Astrocyte of the cerebellum (primary cell): ENCODE results near the gene UCN2.
"Not testable (repeated sequence)": the region's sequence is repeated elsewhere in the genome, so short reads cannot be mapped to it uniquely, and the experiment has no call there.

Source experiments
- DNase-seq: peaks from one replicate; pipeline ENCODE4 v3.0.0-alpha.2; 2011; ENCODE audit warnings: low read depth
- H3K4me3 ChIP-seq: 2 replicates; pipeline ENCODE4 v1.5.1; 2011; ENCODE audit warnings: mild to moderate bottlenecking, low read depth, low read length, moderate library complexity
- CTCF ChIP-seq: IDR thresholded peaks from 2 replicates; pipeline ENCODE4 v1.5.1; 2012; ENCODE audit warnings: low read length, low read depth, moderate library complexity, mild to moderate bottlenecking; ENCODE audit errors: missing control alignments
- in situ Hi-C: cut with HindIII; loops from 2 replicates; pipeline ENCODE4 v1.10.0; 2017; ENCODE audit warnings: low sequenced_read_pairs

Gene UCN2

GRCh38 chr3:48532271-48532976 is 31.2 kb downstream of the UCN2 start:
- in situ Hi-C loops = no loop called here
- no peak overlapping the region for H3K4me3 ChIP-seq
- no peak for TF ChIP-seq CTCF
- DNase-seq = no peak

- DNase-seq, in situ Hi-C loops, H3K4me3 ChIP-seq: not testable (repeated sequence)
Measured at GRCh38 chr3:48530701-48531100, 32.9 kb downstream of the UCN2 start.

GRCh38 chr3:48528754-48529153 is 34.8 kb downstream of the UCN2 start:
- in situ Hi-C loops = no loop called here
- no peak overlapping the region for H3K4me3 ChIP-seq
- TF ChIP-seq CTCF = no peak
- DNase-seq = no peak

GRCh38 chr3:48528048-48528447 is 35.5 kb downstream of the UCN2 start:
- in situ Hi-C loops = no loop called here
- DNase-seq = no peak
- no peak overlapping the region for H3K4me3 ChIP-seq
- TF ChIP-seq CTCF = no peak

- TF ChIP-seq CTCF = no peak
- H3K4me3 ChIP-seq = no peak overlapping the region
- in situ Hi-C loops = no loop called here
- no peak for DNase-seq
Measured at GRCh38 chr3:48524970-48525369, 38.6 kb downstream of the UCN2 start.

GRCh38 chr3:48521635-48522034 is 41.9 kb downstream of the UCN2 start:
- H3K4me3 ChIP-seq = no peak overlapping the region
- DNase-seq = no peak
- in situ Hi-C loops = no loop called here
- no peak for TF ChIP-seq CTCF

- no peak for DNase-seq
- no peak overlapping the region for H3K4me3 ChIP-seq
- in situ Hi-C loops = no loop called here
- no peak for TF ChIP-seq CTCF
Measured at GRCh38 chr3:48519277-48519643, 44.3 kb downstream of the UCN2 start.
